H9 (cell line): ENCODE results near the gene RICTOR. TPM values are rescaled to one million over a fixed set of nuclear protein-coding genes. Genes with fewer than 3 reads are reported as not detected.

Experiments used
- DNase-seq: peaks from one replicate; pipeline ENCODE4 v3.0.0-alpha.2; 2017
- H2AFZ ChIP-seq: one replicate; pipeline ENCODE4 v1.6.1; 2013; ENCODE audit warnings: mild to moderate bottlenecking, low read length, control low read depth, moderate library complexity
- H2AK5ac ChIP-seq: 2 replicates; pipeline ENCODE4 v1.6.1; 2013; ENCODE audit warnings: low read length, control low read depth, mixed read lengths; ENCODE audit not compliant: insufficient read length
- H2BK120ac ChIP-seq: one replicate; pipeline ENCODE4 v1.6.1; 2013; ENCODE audit warnings: low read depth, mild to moderate bottlenecking, low read length, control low read depth, inconsistent platforms; ENCODE audit not compliant: poor library complexity, severe bottlenecking
- H2BK12ac ChIP-seq: 2 replicates; pipeline ENCODE4 v1.6.1; 2013; ENCODE audit warnings: low read length, control low read depth, mixed read lengths, low read depth; ENCODE audit not compliant: insufficient read length
- H2BK15ac ChIP-seq: 2 replicates; pipeline ENCODE4 v1.6.1; 2013; ENCODE audit warnings: low read depth, low read length, control low read depth
- H2BK20ac ChIP-seq: one replicate; pipeline ENCODE4 v1.6.1; 2013; ENCODE audit warnings: low read depth, mild to moderate bottlenecking, low read length, control low read depth, inconsistent platforms; ENCODE audit not compliant: poor library complexity, severe bottlenecking
- H2BK5ac ChIP-seq: 2 replicates; pipeline ENCODE4 v1.6.1; 2013; ENCODE audit warnings: low read length, control low read depth, mixed read lengths; ENCODE audit not compliant: insufficient read length
- H3K14ac ChIP-seq: 2 replicates; pipeline ENCODE4 v1.6.1; 2013; ENCODE audit warnings: low read length, control low read depth; ENCODE audit not compliant: insufficient read depth
- H3K18ac ChIP-seq: 2 replicates; pipeline ENCODE4 v1.6.1; 2013; ENCODE audit warnings: low read depth, mild to moderate bottlenecking, mixed read lengths, low read length, control low read depth; ENCODE audit not compliant: insufficient read length
- H3K23ac ChIP-seq: 2 replicates; pipeline ENCODE4 v1.6.1; 2013; ENCODE audit warnings: low read length, control low read depth, mixed read lengths, low read depth; ENCODE audit not compliant: insufficient read length
- H3K23me2 ChIP-seq: 2 replicates; pipeline ENCODE4 v1.6.1; 2013; ENCODE audit warnings: low read depth, mild to moderate bottlenecking, mixed read lengths, low read length, control low read depth; ENCODE audit not compliant: insufficient read length, poor library complexity, severe bottlenecking
- H3K27ac ChIP-seq: 2 replicates; pipeline ENCODE4 v1.5.1; 2013; ENCODE audit warnings: low read length, control low read depth, mixed read lengths, low read depth; ENCODE audit not compliant: insufficient read length
- H3K27me3 ChIP-seq: 2 replicates; pipeline ENCODE4 v1.6.1; 2013; ENCODE audit warnings: low read length, control low read depth, inconsistent platforms; ENCODE audit not compliant: insufficient read depth
- H3K4ac ChIP-seq: 2 replicates; pipeline ENCODE4 v1.6.1; 2013; ENCODE audit warnings: low read depth, mild to moderate bottlenecking, control low read depth, inconsistent platforms, low read length, moderate library complexity
- H3K4me1 ChIP-seq: 2 replicates; pipeline ENCODE4 v1.6.1; 2013; ENCODE audit warnings: low read length, control low read depth, inconsistent platforms; ENCODE audit not compliant: insufficient read depth
- H3K4me2 ChIP-seq: 2 replicates; pipeline ENCODE4 v1.6.1; 2013; ENCODE audit warnings: low read length, control low read depth, mixed read lengths; ENCODE audit not compliant: insufficient read length, insufficient read depth
- H3K56ac ChIP-seq: 2 replicates; pipeline ENCODE4 v1.6.1; 2013; ENCODE audit warnings: low read depth, mild to moderate bottlenecking, mixed read lengths, low read length, control low read depth; ENCODE audit not compliant: insufficient read length
- H3K79me1 ChIP-seq: 2 replicates; pipeline ENCODE4 v1.6.1; 2013; ENCODE audit warnings: low read depth, mild to moderate bottlenecking, moderate library complexity, low read length, control low read depth, inconsistent platforms; ENCODE audit not compliant: insufficient read depth, poor library complexity, severe bottlenecking
- H3K79me2 ChIP-seq: 2 replicates; pipeline ENCODE4 v1.6.1; 2013; ENCODE audit warnings: low read length, control low read depth, inconsistent platforms; ENCODE audit not compliant: insufficient read depth
- H3K9ac ChIP-seq: 2 replicates; pipeline ENCODE4 v1.6.1; 2013; ENCODE audit warnings: low read length, control low read depth, mixed read lengths; ENCODE audit not compliant: insufficient read length; ENCODE audit errors: extremely low read depth
- H3K9me3 ChIP-seq: one replicate; pipeline ENCODE4 v1.6.1; 2013; ENCODE audit warnings: low read depth, low read length, inconsistent platforms; ENCODE audit not compliant: control insufficient read depth
- H3T11ph ChIP-seq: one replicate; pipeline ENCODE4 v1.6.1; 2013; ENCODE audit warnings: mild to moderate bottlenecking, low read length, control low read depth, inconsistent platforms
- H4K20me1 ChIP-seq: one replicate; pipeline ENCODE4 v1.6.1; 2013; ENCODE audit not compliant: control insufficient read depth, insufficient read length, insufficient read depth
- H4K5ac ChIP-seq: 2 replicates; pipeline ENCODE4 v1.6.1; 2013; ENCODE audit warnings: low read depth, mild to moderate bottlenecking, mixed read lengths, low read length, control low read depth; ENCODE audit not compliant: insufficient read length
- H4K8ac ChIP-seq: replicated peaks from 2 replicates; pipeline ENCODE4 v1.6.1; 2013; ENCODE audit warnings: low read length, control low read depth, mixed read lengths, low read depth; ENCODE audit not compliant: insufficient read length
- H4K91ac ChIP-seq: 2 replicates; pipeline ENCODE4 v1.6.1; 2013; ENCODE audit warnings: low read depth, mild to moderate bottlenecking, moderate library complexity, mixed read lengths, low read length, control low read depth; ENCODE audit not compliant: insufficient read length
- H3K27ac Mint-ChIP-seq, 3 experiments: 2 replicates in 2 of 3; 3 replicates in 1 of 3; pipeline ENCODE4 v1.8.0; 2020 to 2021; ENCODE audit warnings: mixed read lengths in 3 of 3, mild to moderate bottlenecking in 1 of 3, moderate library complexity in 1 of 3
- H3K27me3 Mint-ChIP-seq: 2 replicates; pipeline ENCODE4 v1.8.0; 2021; ENCODE audit warnings: low read depth, mild to moderate bottlenecking, moderate library complexity, mixed read lengths
- H3K36me3 Mint-ChIP-seq, 3 experiments: 2 replicates in 2 of 3; 3 replicates in 1 of 3; pipeline ENCODE4 v1.8.0; 2020 to 2021; ENCODE audit warnings: low read depth in 3 of 3, mixed read lengths in 3 of 3; ENCODE audit not compliant: insufficient read depth in 1 of 3
- H3K4me1 Mint-ChIP-seq, 2 experiments: 2 replicates each; pipeline ENCODE4 v1.8.0; 2020; ENCODE audit warnings: mixed read lengths in 2 of 2
- H3K4me3 Mint-ChIP-seq, 2 experiments: 2 replicates in 1 of 2; 3 replicates in 1 of 2; pipeline ENCODE4 v1.8.0; 2020 to 2021; ENCODE audit warnings: mild to moderate bottlenecking in 2 of 2, mixed read lengths in 2 of 2, moderate library complexity in 1 of 2
- H3K9me3 Mint-ChIP-seq, 2 experiments: 2 replicates in 1 of 2; 3 replicates in 1 of 2; pipeline ENCODE4 v1.8.0; 2020; ENCODE audit warnings: mild to moderate bottlenecking in 2 of 2, mixed read lengths in 2 of 2, moderate library complexity in 1 of 2
- CTCF ChIP-seq: fragments of 200-600 bp; sonication (generic); conservative IDR thresholded peaks from 3 replicates; pipeline ENCODE4 v1.8.0; 2021; ENCODE audit warnings: antibody characterized with exemption, mild to moderate bottlenecking
- WGBS: extraction: QIAGEN DNeasy Blood & Tissue Kit; methylation state at CpG from one replicate; pipeline ENCODE4 v1.1.7; 2013; ENCODE audit warnings: missing lambda C conversion rate, low lambda C conversion rate, mixed read lengths; ENCODE audit not compliant: insufficient read length; ENCODE audit errors: extremely low coverage; 5-methylcytosine and 5-hydroxymethylcytosine counted together
- total RNA-seq: library from RNA; stranded (reverse); gene quantifications from 2 replicates; pipeline ENCODE4 v1.2.1, GENCODE V29; 2021

RICTOR gene
- total RNA-seq, 1 experiment from 2014 or later = 20.9 TPM

- no peak overlapping the region for H4K5ac ChIP-seq
- H3K9me3 ChIP-seq = no peaks in the 10 kb centered on the region
- H4K20me1 ChIP-seq = no peaks in the 10 kb centered on the region
- Mint-ChIP-seq H3K9me3 (peaks cover 0 to 2% of the 10 kb centered on the region in 2 experiments; a peak in 2 of 5 replicates), H3K27me3 (peaks cover 11% of the 10 kb centered on the region), H3K4me3 (no peak overlapping the region), H3K4me1 (peaks cover 5 to 8% of the 10 kb centered on the region in 2 experiments), H3K36me3 (no peaks in the 10 kb centered on the region; a peak in 1 of 7 replicates), H3K27ac (no peak overlapping the region)
- no peak overlapping the region for H4K91ac ChIP-seq
- no peak overlapping the region for H2BK20ac ChIP-seq
- no peak overlapping the region for H2AK5ac ChIP-seq
- no peak overlapping the region for H2BK12ac ChIP-seq
- H3K23me2 ChIP-seq = no peaks in the 10 kb centered on the region
- no peaks in the 10 kb centered on the region for H3K79me2 ChIP-seq
- DNase-seq = no peak
- no peak overlapping the region for H3T11ph ChIP-seq
- no peaks in the 10 kb centered on the region for H3K4me1 ChIP-seq
- no peak overlapping the region for H2BK15ac ChIP-seq
- H2BK120ac ChIP-seq = no peak overlapping the region
- no peak overlapping the region for H3K27ac ChIP-seq
- H3K14ac ChIP-seq = no peak overlapping the region
- H2BK5ac ChIP-seq = no peak overlapping the region
- no peak overlapping the region for H3K23ac ChIP-seq
- no CpG with 5 or more reads among the region's 7 CpGs for WGBS
- no peak overlapping the region for H3K4ac ChIP-seq
- no peaks in the 10 kb centered on the region for H3K79me1 ChIP-seq
- TF ChIP-seq CTCF = no peak
- H3K27me3 ChIP-seq = no peaks in the 10 kb centered on the region
- H4K8ac ChIP-seq = no peak overlapping the region
- no peak overlapping the region for H3K4me2 ChIP-seq
- H3K56ac ChIP-seq = no peak overlapping the region
- H3K9ac ChIP-seq = no peak overlapping the region
- H2AFZ ChIP-seq = no peak overlapping the region
- no peak overlapping the region for H3K18ac ChIP-seq
These were observed 157.4 kb downstream of the RICTOR start for GRCh38 chr5:38916802-38917201.
